MM.1S (cell line): ENCODE measurements around the gene ZHX3.

ENCODE experiments used
- DNase-seq: peaks from one replicate; pipeline ENCODE4 v3.0.0-alpha.2; 2015
- H2AFZ ChIP-seq: fragments of 300-600 bp; sonication (generic); 2 replicates; pipeline ENCODE4 v1.6.0; 2016; ENCODE audit warnings: antibody characterized with exemption, low read length
- H3F3A ChIP-seq: fragments of 300-600 bp; sonication (generic); 2 replicates; pipeline ENCODE4 v1.6.1; 2016; ENCODE audit warnings: mild to moderate bottlenecking, antibody characterized with exemption, low read length, moderate library complexity, mixed read lengths; ENCODE audit not compliant: insufficient read depth
- H3K27ac ChIP-seq: fragments of 300-600 bp; sonication (generic); 2 replicates; pipeline ENCODE4 v1.5.1; 2016; ENCODE audit warnings: mild to moderate bottlenecking, low read length
- H3K27me3 ChIP-seq: fragments of 300-600 bp; sonication (generic); replicated peaks from 2 replicates; pipeline ENCODE4 v1.6.0; 2016; ENCODE audit warnings: low read length; ENCODE audit not compliant: insufficient read depth
- H3K36me3 ChIP-seq: fragments of 300-600 bp; sonication (generic); replicated peaks from 2 replicates; pipeline ENCODE4 v1.6.1; 2016; ENCODE audit warnings: mild to moderate bottlenecking, low read length, mixed read lengths; ENCODE audit not compliant: insufficient read depth
- H3K4me1 ChIP-seq: fragments of 300-600 bp; sonication (generic); 2 replicates; pipeline ENCODE4 v1.6.1; 2016; ENCODE audit warnings: low read length, mixed read lengths
- H3K4me2 ChIP-seq: fragments of 300-600 bp; sonication (generic); 2 replicates; pipeline ENCODE4 v1.6.0; 2016; ENCODE audit warnings: low read depth, low read length
- H3K4me3 ChIP-seq: fragments of 300-600 bp; sonication (generic); 2 replicates; pipeline ENCODE4 v1.5.1; 2016; ENCODE audit warnings: low read length, mixed read lengths
- H3K79me2 ChIP-seq: fragments of 300-600 bp; sonication (generic); 2 replicates; pipeline ENCODE4 v1.6.1; 2016; ENCODE audit warnings: mixed run types, low read length, mixed read lengths
- H3K9ac ChIP-seq: fragments of 300-600 bp; sonication (generic); 2 replicates; pipeline ENCODE4 v1.6.1; 2016; ENCODE audit warnings: low read length, mixed read lengths
- H3K9me2 ChIP-seq: fragments of 300-600 bp; sonication (generic); replicated peaks from 2 replicates; pipeline ENCODE4 v1.6.1; 2016; ENCODE audit warnings: mild to moderate bottlenecking, low read length, mixed read lengths; ENCODE audit not compliant: insufficient read depth
- H3K9me3 ChIP-seq: fragments of 300-600 bp; sonication (generic); replicated peaks from 2 replicates; pipeline ENCODE4 v1.6.1; 2016; ENCODE audit warnings: mild to moderate bottlenecking, low read length, mixed read lengths; ENCODE audit not compliant: insufficient read depth
- H4K20me1 ChIP-seq: fragments of 300-600 bp; sonication (generic); 2 replicates; pipeline ENCODE4 v1.6.1; 2016; ENCODE audit warnings: mild to moderate bottlenecking, low read length, moderate library complexity, mixed read lengths; ENCODE audit not compliant: insufficient read depth
- EZH2 ChIP-seq: fragments of 300-600 bp; sonication (generic); optimal IDR thresholded peaks from 2 replicates; pipeline ENCODE3; 2017; ENCODE audit warnings: low read depth, mild to moderate bottlenecking, antibody characterized with exemption, low read length, mixed read lengths
- EZH2phosphoT487 ChIP-seq: fragments of 300-600 bp; sonication (generic); IDR thresholded peaks from 2 replicates; pipeline ENCODE4 v1.6.1; 2018; ENCODE audit warnings: antibody characterized with exemption, low read length
- TF ChIP-seq, protein P1 (sequence below): fragments of 300-600 bp; sonication (generic); IDR thresholded peaks from 2 replicates; pipeline ENCODE4 v1.5.1; 2016; ENCODE audit warnings: antibody characterized with exemption, low read length, mixed read lengths

Gene ZHX3

DNA sequence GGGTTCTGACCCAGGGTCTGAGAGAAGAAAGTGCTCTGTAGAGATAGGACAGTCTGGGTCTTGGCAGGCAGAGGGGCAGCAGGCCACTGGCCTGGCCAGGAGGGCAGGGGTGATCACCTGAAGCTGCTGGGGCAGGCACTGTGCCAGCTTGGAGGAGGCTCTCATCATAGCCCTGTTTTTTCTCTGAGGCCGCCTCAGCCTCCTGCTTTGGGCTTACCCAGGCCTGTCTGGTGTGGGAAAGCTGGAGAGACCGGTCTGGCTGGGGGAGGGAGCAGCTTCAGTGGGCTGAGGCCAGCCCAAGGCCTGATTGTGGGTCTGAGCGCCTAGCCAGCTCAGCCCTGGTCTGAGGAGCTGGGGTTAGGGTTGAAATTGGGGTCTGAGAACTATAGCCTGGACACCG lies 26.9 kb upstream of the ZHX3 start:
- Histone ChIP-seq H3K36me3 (no peaks in the 10 kb centered on the region), H3K9ac (no peak overlapping the region), H4K20me1 (no peaks in the 10 kb centered on the region), H3K9me3 (no peaks in the 10 kb centered on the region), H2AFZ (no peak overlapping the region), H3F3A (no peaks in the 10 kb centered on the region), H3K27me3 (no peaks in the 10 kb centered on the region), H3K9me2 (no peaks in the 10 kb centered on the region), H3K4me2 (peak overlapping the region; percentile 2; the same call in 1 of the 2 replicates), H3K4me1 (peaks cover 24% of the 10 kb centered on the region), H3K27ac (peak overlapping the region; percentile 7; the same call in 1 of the 2 replicates), H3K79me2 (no peaks in the 10 kb centered on the region), H3K4me3 (no peak overlapping the region)
- DNase-seq = no peak
- TF ChIP-seq, protein P1, sequence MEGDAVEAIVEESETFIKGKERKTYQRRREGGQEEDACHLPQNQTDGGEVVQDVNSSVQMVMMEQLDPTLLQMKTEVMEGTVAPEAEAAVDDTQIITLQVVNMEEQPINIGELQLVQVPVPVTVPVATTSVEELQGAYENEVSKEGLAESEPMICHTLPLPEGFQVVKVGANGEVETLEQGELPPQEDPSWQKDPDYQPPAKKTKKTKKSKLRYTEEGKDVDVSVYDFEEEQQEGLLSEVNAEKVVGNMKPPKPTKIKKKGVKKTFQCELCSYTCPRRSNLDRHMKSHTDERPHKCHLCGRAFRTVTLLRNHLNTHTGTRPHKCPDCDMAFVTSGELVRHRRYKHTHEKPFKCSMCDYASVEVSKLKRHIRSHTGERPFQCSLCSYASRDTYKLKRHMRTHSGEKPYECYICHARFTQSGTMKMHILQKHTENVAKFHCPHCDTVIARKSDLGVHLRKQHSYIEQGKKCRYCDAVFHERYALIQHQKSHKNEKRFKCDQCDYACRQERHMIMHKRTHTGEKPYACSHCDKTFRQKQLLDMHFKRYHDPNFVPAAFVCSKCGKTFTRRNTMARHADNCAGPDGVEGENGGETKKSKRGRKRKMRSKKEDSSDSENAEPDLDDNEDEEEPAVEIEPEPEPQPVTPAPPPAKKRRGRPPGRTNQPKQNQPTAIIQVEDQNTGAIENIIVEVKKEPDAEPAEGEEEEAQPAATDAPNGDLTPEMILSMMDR = no peak
- no peak for TF ChIP-seq EZH2phosphoT487
- TF ChIP-seq EZH2 = no peak

DNA sequence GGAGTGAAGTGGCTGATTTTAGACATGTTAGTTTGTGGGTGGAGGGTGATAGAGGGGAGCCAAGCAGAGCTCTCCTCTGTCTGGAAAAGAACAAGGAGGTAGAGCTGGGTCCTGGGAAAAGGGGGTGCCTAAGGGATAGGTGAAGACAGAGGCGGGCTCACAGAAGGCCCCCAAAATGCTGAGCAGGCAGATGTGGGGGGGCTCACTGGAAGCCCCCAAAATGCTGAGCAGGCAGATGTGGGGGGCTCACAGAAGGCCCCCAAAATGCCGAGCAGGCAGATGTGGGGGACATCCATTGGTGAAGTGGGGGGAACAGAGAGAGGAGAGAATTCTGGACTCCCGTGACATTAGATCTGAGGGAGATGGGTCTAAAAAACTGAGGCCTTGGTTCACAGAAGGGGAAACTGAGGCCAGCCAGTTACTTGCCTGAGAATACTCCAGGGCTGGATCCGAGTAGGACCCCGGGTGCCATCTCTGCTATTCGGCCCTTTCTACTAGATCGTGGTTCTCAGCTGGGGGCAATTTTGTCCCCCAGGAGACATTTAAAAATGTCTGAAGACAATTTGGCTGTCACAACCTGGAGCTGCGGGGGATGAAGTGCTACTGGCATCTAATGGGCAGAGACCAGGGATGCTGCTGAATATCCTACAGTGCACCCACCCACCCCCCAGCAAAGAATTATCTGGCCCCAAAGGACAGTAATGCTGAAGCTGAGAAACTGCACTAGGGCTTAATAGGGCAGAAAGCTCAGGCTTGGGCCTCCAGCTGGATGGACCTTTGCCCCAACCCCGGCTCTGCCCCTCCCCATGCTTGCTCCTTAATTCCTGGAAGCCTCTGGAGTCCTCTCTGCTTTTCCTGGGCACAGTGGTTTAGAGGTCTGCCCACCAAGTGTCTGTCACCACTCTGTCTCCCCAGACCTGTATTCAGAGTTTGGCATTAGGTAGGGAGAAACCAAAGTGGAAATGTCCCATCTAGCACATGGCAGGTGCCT lies 25.2 kb upstream of the ZHX3 start:
- Histone ChIP-seq H3K9ac (no peak overlapping the region), H3K79me2 (no peaks in the 10 kb centered on the region), H3F3A (no peaks in the 10 kb centered on the region), H3K4me1 (peaks cover 24% of the 10 kb centered on the region), H3K27me3 (no peaks in the 10 kb centered on the region), H3K4me2 (no peak overlapping the region), H3K36me3 (no peaks in the 10 kb centered on the region), H3K27ac (no peak overlapping the region; the same call in 1 of the 2 replicates), H4K20me1 (no peaks in the 10 kb centered on the region), H3K9me2 (no peaks in the 10 kb centered on the region), H3K4me3 (no peak overlapping the region), H2AFZ (no peak overlapping the region), H3K9me3 (no peaks in the 10 kb centered on the region)
- TF ChIP-seq, protein P1 = no peak
- TF ChIP-seq EZH2phosphoT487 (no peak), EZH2 (no peak)
- DNase-seq = no peak

DNA sequence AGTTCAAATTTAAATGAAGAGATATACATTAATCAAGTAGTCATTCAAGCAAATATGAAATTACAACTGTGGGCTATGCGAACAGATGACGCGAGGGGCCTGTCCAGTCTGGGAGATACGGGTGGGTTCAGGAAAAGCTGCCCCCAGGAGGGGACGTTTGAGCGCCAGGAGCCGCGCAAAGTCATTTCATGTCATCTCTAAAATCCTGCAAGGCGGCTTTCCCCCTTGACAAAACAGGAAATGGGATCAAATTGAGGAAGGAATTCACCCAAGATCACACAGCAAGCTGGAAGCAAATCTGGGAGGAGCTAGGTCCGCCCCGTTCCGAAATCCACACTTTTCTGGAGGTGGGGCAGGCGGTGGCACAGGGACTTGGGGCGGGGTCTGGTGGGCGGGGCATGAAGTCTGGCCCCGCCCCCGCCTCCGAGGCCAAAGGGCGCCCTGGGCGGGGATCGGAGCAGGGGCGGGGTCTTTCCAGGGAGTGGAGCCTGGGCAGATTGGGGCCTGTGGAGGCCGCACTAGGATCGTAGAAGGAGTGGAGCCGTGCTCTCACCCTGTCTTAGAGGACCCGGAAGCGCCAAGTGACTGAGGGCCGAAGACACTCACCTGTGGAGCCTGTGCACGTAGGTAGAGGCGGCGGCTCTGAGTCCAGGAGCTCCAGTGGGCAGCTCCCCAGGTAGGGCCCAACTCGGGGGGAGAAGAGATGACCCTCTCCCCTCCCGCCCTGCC lies 23.0 kb upstream of the ZHX3 start, which contains the start of gene LPIN3:
TSS of gene LPIN3 (plus strand) at position 495 of the 729 bp plus-strand sequence. CDS start 4,983 bp downstream, outside the sequence.
- Histone ChIP-seq H3K4me3 (peak within 1 kb of the TSS; percentile 32), H4K20me1 (no peaks in the 10 kb centered on the region), H3K9ac (no peak within 1 kb of the TSS), H3K79me2 (no peaks in the 10 kb centered on the region), H3K4me2 (peak within 1 kb of the TSS; percentile 64), H3F3A (no peaks in the 10 kb centered on the region), H3K36me3 (no peaks in the 10 kb centered on the region), H3K9me3 (no peaks in the 10 kb centered on the region), H3K27ac (no peak within 1 kb of the TSS), H3K9me2 (no peaks in the 10 kb centered on the region), H3K27me3 (no peaks in the 10 kb centered on the region), H2AFZ (peak within 1 kb of the TSS; percentile 50), H3K4me1 (peaks cover 24% of the 10 kb centered on the region)
- peak; percentile 32 for DNase-seq
- TF ChIP-seq, protein P1 = no peak
- no peak for TF ChIP-seq EZH2phosphoT487
- TF ChIP-seq EZH2 = no peak
